ENCODE data around the gene IGSF9B. TPM values are rescaled to one million over a fixed set of nuclear protein-coding genes. Genes with fewer than 3 reads are reported as not detected.
A peak's percentile ranks its signal among the peaks of the same experiment; 100 is the strongest.

Gene IGSF9B
- total and polyA plus RNA-seq, 2 experiments from 2014 or later: 0.04 TPM; not detected in 1

GRCh38 chr11:133968300-133968699, 11.5 kb upstream of the IGSF9B start:
- H3K27me3 ChIP-seq (replicated peaks; ENCODE audit: insufficient read depth): peaks cover 3% of the 10 kb centered on the region; the same call in 1 of the 2 replicates
- H3K9me2 ChIP-seq (ENCODE audit: insufficient read depth): no peaks in the 10 kb centered on the region
- no peaks in the 10 kb centered on the region for H4K20me1 ChIP-seq (ENCODE audit: insufficient read depth)
- H3K79me2 ChIP-seq (ENCODE audit: insufficient read depth): no peaks in the 10 kb centered on the region
- no peak overlapping the region for H3K9ac ChIP-seq
- no peak for DNase-seq
- TF ChIP-seq EZH2phosphoT487 (IDR thresholded peaks at IDR 0.05; ENCODE audit: insufficient read depth, low read depth) (no peak), EZH2 (IDR thresholded peaks at IDR 0.05; ENCODE audit: insufficient read depth, poor library complexity, severe bottlenecking) (no peak)
- H3K4me1 ChIP-seq (ENCODE audit: insufficient read depth): no peaks in the 10 kb centered on the region
- H3K9me3 ChIP-seq (ENCODE audit: low read depth): no peaks in the 10 kb centered on the region
- no peak overlapping the region for H3K27ac ChIP-seq
- H2AFZ ChIP-seq: no peak overlapping the region
- 43 to 55% methylated on average over 6 of the region's 6 CpGs for WGBS, 2 experiments (ENCODE audit: low coverage in 1 of 2, low lambda C conversion rate in 2 of 2, missing lambda C conversion rate in 2 of 2)
- in situ Hi-C loops (cut with MboI): no loop called here
- H3K4me3 ChIP-seq: no peak overlapping the region
- no peak overlapping the region for H3K4me2 ChIP-seq (ENCODE audit: unreplicated experiment)
- H3F3A ChIP-seq (ENCODE audit: insufficient read depth): no peaks in the 10 kb centered on the region
- H3K36me3 ChIP-seq (ENCODE audit: low read depth): no peaks in the 10 kb centered on the region

GRCh38 chr11:133967599-133968238, 11.0 kb upstream of the IGSF9B start:
- Histone ChIP-seq H3K79me2 (ENCODE audit: insufficient read depth) (no peaks in the 10 kb centered on the region), H3K4me2 (ENCODE audit: unreplicated experiment) (no peak overlapping the region), H3K27ac (no peak overlapping the region), H3K4me3 (no peak overlapping the region), H3K9me2 (ENCODE audit: insufficient read depth) (no peaks in the 10 kb centered on the region), H4K20me1 (ENCODE audit: insufficient read depth) (no peaks in the 10 kb centered on the region), H3K9me3 (ENCODE audit: low read depth) (no peaks in the 10 kb centered on the region), H3K4me1 (ENCODE audit: insufficient read depth) (no peaks in the 10 kb centered on the region), H3K36me3 (ENCODE audit: low read depth) (no peaks in the 10 kb centered on the region), H2AFZ (peak overlapping the region; percentile 38; the same call in 1 of the 2 replicates), H3F3A (ENCODE audit: insufficient read depth) (no peaks in the 10 kb centered on the region), H3K9ac (no peak overlapping the region), H3K27me3 (replicated peaks; ENCODE audit: insufficient read depth) (peaks cover 3% of the 10 kb centered on the region; the same call in 1 of the 2 replicates)
- in situ Hi-C loops (cut with MboI): no loop called here
- 53 to 62% methylated on average over 27 to 28 of the region's 28 CpGs for WGBS, 2 experiments (ENCODE audit: low coverage in 1 of 2, low lambda C conversion rate in 2 of 2, missing lambda C conversion rate in 2 of 2)
- DNase-seq: no peak
- TF ChIP-seq EZH2phosphoT487 (IDR thresholded peaks at IDR 0.05; ENCODE audit: insufficient read depth, low read depth): no peak
- no peak for TF ChIP-seq EZH2 (IDR thresholded peaks at IDR 0.05; ENCODE audit: insufficient read depth, poor library complexity, severe bottlenecking)

GRCh38 chr11:133966921-133967598, 10.3 kb upstream of the IGSF9B start:
- Histone ChIP-seq H2AFZ (peak overlapping the region; percentile 38; the same call in 1 of the 2 replicates), H3K79me2 (ENCODE audit: insufficient read depth) (no peaks in the 10 kb centered on the region), H3K27me3 (replicated peaks; ENCODE audit: insufficient read depth) (0 out of 2 replicates have a peak, but pooled peaks cover 3% of the 10 kb centered on the region), H3K4me3 (no peak overlapping the region), H3K9ac (no peak overlapping the region), H3F3A (ENCODE audit: insufficient read depth) (no peaks in the 10 kb centered on the region), H3K9me2 (ENCODE audit: insufficient read depth) (no peaks in the 10 kb centered on the region), H3K9me3 (ENCODE audit: low read depth) (no peaks in the 10 kb centered on the region), H3K36me3 (ENCODE audit: low read depth) (no peaks in the 10 kb centered on the region), H3K4me1 (ENCODE audit: insufficient read depth) (no peaks in the 10 kb centered on the region), H3K4me2 (ENCODE audit: unreplicated experiment) (no peak overlapping the region), H4K20me1 (ENCODE audit: insufficient read depth) (no peaks in the 10 kb centered on the region), H3K27ac (no peak overlapping the region)
- in situ Hi-C loops (cut with MboI): no loop called here
- peak; percentile 40 for DNase-seq
- TF ChIP-seq EZH2phosphoT487 (IDR thresholded peaks at IDR 0.05; ENCODE audit: insufficient read depth, low read depth): no peak
- TF ChIP-seq EZH2 (IDR thresholded peaks at IDR 0.05; ENCODE audit: insufficient read depth, poor library complexity, severe bottlenecking): no peak
- 27 to 30% methylated on average over 33 to 43 of the region's 43 CpGs for WGBS, 2 experiments (ENCODE audit: low coverage in 1 of 2, low lambda C conversion rate in 2 of 2, missing lambda C conversion rate in 2 of 2)

- Histone ChIP-seq H3K4me1 (ENCODE audit: insufficient read depth) (no peaks in the 10 kb centered on the region), H2AFZ (no peak overlapping the region), H3K9ac (no peak overlapping the region), H3K27ac (no peak overlapping the region), H3F3A (ENCODE audit: insufficient read depth) (no peaks in the 10 kb centered on the region), H3K4me2 (ENCODE audit: unreplicated experiment) (no peak overlapping the region), H3K27me3 (replicated peaks; ENCODE audit: insufficient read depth) (0 out of 2 replicates have a peak, but pooled peaks cover 3% of the 10 kb centered on the region), H3K79me2 (ENCODE audit: insufficient read depth) (no peaks in the 10 kb centered on the region), H3K4me3 (no peak overlapping the region), H3K36me3 (ENCODE audit: low read depth) (no peaks in the 10 kb centered on the region), H3K9me3 (ENCODE audit: low read depth) (no peaks in the 10 kb centered on the region), H3K9me2 (ENCODE audit: insufficient read depth) (no peaks in the 10 kb centered on the region), H4K20me1 (ENCODE audit: insufficient read depth) (no peaks in the 10 kb centered on the region)
- WGBS, 2 experiments (ENCODE audit: low coverage in 1 of 2, low lambda C conversion rate in 2 of 2, missing lambda C conversion rate in 2 of 2): 64 to 70% methylated on average over 7 of the region's 7 CpGs
- no peak for DNase-seq
- in situ Hi-C loops (cut with MboI): no loop called here
- TF ChIP-seq EZH2phosphoT487 (IDR thresholded peaks at IDR 0.05; ENCODE audit: insufficient read depth, low read depth): no peak
- no peak for TF ChIP-seq EZH2 (IDR thresholded peaks at IDR 0.05; ENCODE audit: insufficient read depth, poor library complexity, severe bottlenecking)
Observed at GRCh38 chr11:133966172-133966651, 9.4 kb upstream of the IGSF9B start.
